ENCODE results near the gene RNF39. TPM values are rescaled to one million over a fixed set of nuclear protein-coding genes. Genes with fewer than 3 reads are reported as not detected.
A peak's percentile ranks its signal among the peaks of the same experiment; 100 is the strongest.

RNF39 gene
- total and polyA plus RNA-seq, 2 of the 13 experiments (the other 11 are each of a cell fraction or from before 2014, with no cell fraction given) = 0.13 to 1.8 TPM

GRCh38 chr6:30061858-30062458 lies 13.6 kb downstream of the RNF39 start (continued):
- peak; percentile 71; the same call in 1 of the 2 replicates for TF ChIP-seq SP4 (CRISPR knock-in tag; IDR thresholded peaks at IDR 0.05)
- peak; percentile 96 for TF ChIP-seq GFI1 (CRISPR knock-in tag; IDR thresholded peaks at IDR 0.05; ENCODE audit: borderline replicate concordance)
- TF ChIP-seq ZNF614 (CRISPR knock-in tag; IDR thresholded peaks at IDR 0.05; ENCODE audit: borderline replicate concordance) = peak; percentile 81; the same call in 1 of the 2 replicates
- TF ChIP-seq TEAD3 (CRISPR knock-in tag; optimal IDR thresholded peaks at IDR 0.05; ENCODE audit: borderline replicate concordance) = peak; percentile 28
- 0 out of 2 replicates have a peak, but pooled peaks have one; percentile 77 for TF ChIP-seq DNMT3B (CRISPR knock-in tag; conservative IDR thresholded peaks at IDR 0.05)
- TF ChIP-seq NR0B2 (CRISPR knock-in tag; IDR thresholded peaks at IDR 0.05) = peak; percentile 16; the same call in 1 of the 2 replicates
- 0 out of 2 replicates have a peak, but pooled peaks have one; percentile 10 for TF ChIP-seq DRAP1 (CRISPR knock-in tag; IDR thresholded peaks at IDR 0.05)
- no peak for TF ChIP-seq MLXIP (CRISPR knock-in tag; IDR thresholded peaks at IDR 0.05; ENCODE audit: borderline replicate concordance)
- TF ChIP-seq ZNF205 (CRISPR knock-in tag; IDR thresholded peaks at IDR 0.05) = no peak
- TF ChIP-seq ZFX (CRISPR knock-in tag; IDR thresholded peaks at IDR 0.05; ENCODE audit: low read depth) = peak; percentile 8; the same call in 1 of the 2 replicates
- TF ChIP-seq IRF9 (CRISPR knock-in tag; IDR thresholded peaks at IDR 0.05; ENCODE audit: borderline replicate concordance) = peak; percentile 16; the same call in 1 of the 2 replicates
- TF ChIP-seq TERF1 (CRISPR knock-in tag; IDR thresholded peaks at IDR 0.05) = no peak
- 0 out of 2 replicates have a peak, but pooled peaks have one; percentile 11 for TF ChIP-seq ZNF337 (CRISPR knock-in tag; IDR thresholded peaks at IDR 0.05; ENCODE audit: borderline replicate concordance, low read depth)
- TF ChIP-seq ZNF44 (CRISPR knock-in tag; IDR thresholded peaks at IDR 0.05) = 0 out of 2 replicates have a peak, but pooled peaks have one; percentile 20
- no peak for TF ChIP-seq PRDM4 (CRISPR knock-in tag; IDR thresholded peaks at IDR 0.05; ENCODE audit: borderline replicate concordance)
- no peak for TF ChIP-seq ZNF740 (CRISPR knock-in tag; IDR thresholded peaks at IDR 0.05)
- no peak for TF ChIP-seq ZNF350 (CRISPR knock-in tag; IDR thresholded peaks at IDR 0.05; ENCODE audit: borderline replicate concordance, low read depth)

Data from HepG2 (cell line).